Heart right ventricle (tissue), 16 donors: Measurements from ENCODE around the gene NXPH4. TPM values are rescaled to one million over a fixed set of nuclear protein-coding genes. Genes with fewer than 3 reads are reported as not detected.

Source experiments
- ATAC-seq, 8 donors: fragments of 200-7000 bp; cut with Tn5 transposase; one replicate each; pipeline ENCODE4 v1.9.1; 2020; ENCODE audit warnings: mild to moderate bottlenecking in 8 of 8, moderate library complexity in 8 of 8, moderate number of reproducible peaks in 1 of 8
- DNase-seq, 2 donors: peaks; one replicate each; pipeline ENCODE4 v3.0.0-alpha.2; 2020
- H3K27ac ChIP-seq, 10 donors: fragments of 200-600 bp; sonication (generic) in 2 of 10; one replicate each; pipeline versions ENCODE4 v1.5.0 to v1.8.0; 2020 to 2022; ENCODE audit warnings: mild to moderate bottlenecking in 3 of 10
- H3K27me3 ChIP-seq, 7 donors: fragments of 200-600 bp; one replicate each; pipeline ENCODE4 v1.8.0; 2021 to 2022; ENCODE audit warnings: mild to moderate bottlenecking in 2 of 7
- H3K36me3 ChIP-seq, 9 donors: fragments of 200-600 bp; sonication (generic) in 1 of 9; one replicate each; pipeline versions ENCODE4 v1.5.0 to v1.8.0; 2020 to 2022; ENCODE audit warnings: mild to moderate bottlenecking in 2 of 9
- H3K4me1 ChIP-seq, 9 donors: fragments of 200-600 bp; sonication (generic) in 1 of 9; one replicate each; pipeline versions ENCODE4 v1.5.0 to v1.8.0; 2020 to 2022; ENCODE audit warnings: mild to moderate bottlenecking in 4 of 9
- H3K4me3 ChIP-seq, 10 donors: fragments of 200-600 bp; sonication (generic) in 2 of 10; one replicate each; pipeline versions ENCODE4 v1.5.0 to v1.8.0; 2020 to 2022; ENCODE audit warnings: mild to moderate bottlenecking in 7 of 10, moderate library complexity in 2 of 10
- H3K9me3 ChIP-seq, 11 donors: fragments of 200-600 bp in 10 of 11; sonication (generic) in 2 of 11; one replicate each; pipeline versions ENCODE4 v1.5.0 to v1.8.0; 2013 to 2022; ENCODE audit warnings: mild to moderate bottlenecking in 2 of 11, control low read depth in 1 of 11, moderate library complexity in 1 of 11
- CTCF ChIP-seq, 9 donors: fragments of 200-600 bp; sonication (generic) in 2 of 9; IDR thresholded peaks; one replicate each; pipeline versions ENCODE4 v1.5.0 to v1.8.0; 2021 to 2022; ENCODE audit warnings: antibody characterized with exemption in 9 of 9, mild to moderate bottlenecking in 5 of 9, moderate library complexity in 1 of 9
- WGBS, 2 donors: extraction: QIAGEN DNeasy Blood & Tissue Kit; methylation state at CpG; one replicate each; pipeline ENCODE4 v1.1.7; 2013; ENCODE audit warnings: inconsistent platforms in 1 of 2; 5-methylcytosine and 5-hydroxymethylcytosine counted together
- intact Hi-C, 10 donors: fragments of 100-400 bp; cut with DNase I; formaldehyde crosslinking; loops; one replicate each; pipeline versions ENCODE4 v1.11.1 to v1.14.2; 2022
- polyA plus RNA-seq, 2 donors: library from polyadenylated mRNA; stranded (reverse); fragments of 200-250 nt; gene quantifications; one replicate each; pipeline ENCODE4 v1.2.3, GENCODE V29; 2013
- total RNA-seq, 10 donors: library from RNA; stranded (reverse); fragmentation: NEBNext Ultra II Directional in 3 of 10; extraction: Animal tissue kit (Norgen Biotek cat#: 25700) in 3 of 10; gene quantifications; one replicate each; pipeline versions ENCODE4 v1.2.1 to v1.2.4, GENCODE V29; 2021 to 2023
- donor health status: Arrhythmogenic right ventricular cardiomyopathy.
- donor health status: ischemic (EF 13 %, LVEDD 7.1; RV severe dilation, severe dysfunction).
- donor health status: healthy with polysubstance abuse.
- donor health status: DM: no; HTN: yes; CAD: no.
- donor health status: DM: no; HTN: no; CAD: no.
- donor health status: ischemic (EF 25% LVEDD 6.9; RV normal size, moderate dysfunction).
- donor health status: ischemic (EF 25% LVEDD 5.7; RV mildly dilated, moderate dysfunction).
- donor health status: healthy.
- donor health status: DM: yes; HTN: yes; CAD: no.
- donor health status: Ischemic cardiomyopathy.
- donor health status: ischemic (EF 35%, LVEDD 5.7; RV mildly dilated, moderate dysfunction).
- donor health status: nonischemic (EF 11% LVEDD 7.7; RV severe dilation, severe dysfunction).
- donor health status: DM: yes; HTN: yes; CAD: no.
- donor health status: PGD.
- donor health status: ischemic (EF 29% LVEDD 5.4; RV normal size, mild dysfunction).
- donor health status: nonischemic (EF 23%, LVEDD 6.1; RV moderate dilation, normal function).

The NXPH4 gene
- total and polyA plus RNA-seq, 12 donors: 0.18 to 6.2 (median 1.8) TPM

- H3K27me3 ChIP-seq: peaks cover 16 to 55% (median 52%) of the 10 kb centered on the region in 7 donors
- H3K9me3 ChIP-seq: no peaks in the 10 kb centered on the region
- H3K36me3 ChIP-seq: peaks cover 0 to 15% (median 9%) of the 10 kb centered on the region in 9 donors
- intact Hi-C loops: no loop called here
- peaks cover 3 to 56% (median 33%) of the 10 kb centered on the region in 9 donors for H3K4me1 ChIP-seq
- H3K4me3 ChIP-seq: peak overlapping the region in 4 of 10 donors; percentile 14 to 26 (median 21)
- ATAC-seq: no peak
- H3K27ac ChIP-seq: no peak overlapping the region
- no peak for TF ChIP-seq CTCF (IDR thresholded peaks at IDR 0.05)
- 53 to 55% methylated on average over 7 to 8 of the region's 8 CpGs for WGBS, 2 donors
- no peak for DNase-seq
These were observed 10.9 kb downstream of the NXPH4 start for GRCh38 chr12:57227315-57228115.

GRCh38 chr12:57229046-57229633, 12.5 kb downstream of the NXPH4 start:
- ATAC-seq: peak in 1 of 8 donors; percentile 1
- H3K4me1 ChIP-seq: peaks cover 3 to 69% (median 36%) of the 10 kb centered on the region in 9 donors
- peak in 2 of 9 donors; percentile 5 to 12 for TF ChIP-seq CTCF (IDR thresholded peaks at IDR 0.05)
- peaks cover 16 to 39% (median 35%) of the 10 kb centered on the region in 7 donors for H3K27me3 ChIP-seq
- DNase-seq: no peak
- peak overlapping the region; percentile 59 to 78 (median 68) for H3K4me3 ChIP-seq
- peaks cover 0 to 31% (median 24%) of the 10 kb centered on the region in 9 donors for H3K36me3 ChIP-seq
- intact Hi-C loops: no loop called here
- peak overlapping the region in 8 of 10 donors; percentile 72 to 90 (median 78) for H3K27ac ChIP-seq
- 11 to 14% methylated on average over 9 of the region's 9 CpGs for WGBS, 2 donors
- no peaks in the 10 kb centered on the region for H3K9me3 ChIP-seq

GRCh38 chr12:57229634-57230380, 13.2 kb downstream of the NXPH4 start, which contains the start of gene SHMT2:
SHMT2 (plus strand) TSS chr12:57229711; CDS start chr12:57229779, 68 bp downstream.
- Histone ChIP-seq H3K4me1 (peaks cover 3 to 76% (median 36%) of the 10 kb centered on the region in 9 donors), H3K9me3 (no peaks in the 10 kb centered on the region), H3K4me3 (peak within 1 kb of the TSS; percentile 59 to 78 (median 68)), H3K27ac (peak within 1 kb of the TSS in 9 of 10 donors; percentile 72 to 90 (median 81)), H3K27me3 (peaks cover 11 to 32% (median 29%) of the 10 kb centered on the region in 7 donors), H3K36me3 (peaks cover 0 to 37% (median 24%) of the 10 kb centered on the region in 9 donors)
- DNase-seq (peak; percentile 92 to 95), ATAC-seq (peak; percentile 62 to 92 (median 82))
- 0 to 1% methylated on average over 42 of the region's 42 CpGs for WGBS, 2 donors
- no peak for TF ChIP-seq CTCF (IDR thresholded peaks at IDR 0.05)
- intact Hi-C loops: no loop called here
